Thoracic aorta (tissue), 2 donors: ENCODE measurements around the gene CLN6. TPM values are rescaled to one million over a fixed set of nuclear protein-coding genes. Genes with fewer than 3 reads are reported as not detected.

Source experiments
- ATAC-seq: fragments of 150-250 bp; one replicate; pipeline ENCODE4 v1.8.0; 2017; ENCODE audit warnings: low read depth; ENCODE audit not compliant: insufficient number of reproducible peaks, low FRiP score
- DNase-seq: peaks from one replicate; pipeline ENCODE4 v3.0.0-alpha.2; 2020; ENCODE audit warnings: low spot score
- H3K27ac ChIP-seq, 2 donors: fragments of 200-600 bp; sonication (generic); 1 replicate in 1 of 2; 2 replicates in 1 of 2; pipeline ENCODE4 v1.5.1; 2016; ENCODE audit warnings: mild to moderate bottlenecking in 2 of 2, moderate library complexity in 2 of 2
- H3K27me3 ChIP-seq: fragments of 200-600 bp; sonication (generic); replicated peaks from 2 replicates; pipeline ENCODE4 v1.6.0; 2016; ENCODE audit warnings: mild to moderate bottlenecking; ENCODE audit not compliant: insufficient read depth
- H3K36me3 ChIP-seq: fragments of 200-600 bp; sonication (generic); one replicate; pipeline ENCODE4 v1.5.1; 2016
- H3K4me1 ChIP-seq, 2 donors: fragments of 200-600 bp; sonication (generic); 1 replicate in 1 of 2; 2 replicates in 1 of 2; pipeline versions ENCODE4 v1.5.1 to v1.6.0; 2016; ENCODE audit warnings: low read depth in 2 of 2, mild to moderate bottlenecking in 1 of 2; ENCODE audit not compliant: control insufficient read depth in 1 of 2
- H3K4me3 ChIP-seq: fragments of 200-600 bp; sonication (generic); 2 replicates; pipeline ENCODE4 v1.5.1; 2016; ENCODE audit warnings: mild to moderate bottlenecking
- H3K9me3 ChIP-seq: fragments of 200-600 bp; sonication (generic); 2 replicates; pipeline ENCODE4 v1.5.1; 2016
- CTCF ChIP-seq: fragments of 200-600 bp; sonication (generic); IDR thresholded peaks from one replicate; pipeline ENCODE4 v1.5.1; 2019; ENCODE audit warnings: antibody characterized with exemption
- total RNA-seq, 2 donors: library from RNA; depleted of rRNA; stranded (reverse); fragments of >200 nt; gene quantifications; one replicate each; pipeline versions ENCODE4 v1.1.0 to v1.2.3, GENCODE V29; 2016

CLN6 gene
- total RNA-seq, 2 donors from 2014 or later = 18.5 to 22.9 TPM

GRCh38 chr15:68262514-68263356 is 33.2 kb upstream of the CLN6 start:
- no peaks in the 10 kb centered on the region for H3K27me3 ChIP-seq
- H3K27ac ChIP-seq = no peak overlapping the region
- H3K4me1 ChIP-seq = no peaks in the 10 kb centered on the region
- no peaks in the 10 kb centered on the region for H3K36me3 ChIP-seq
- no peak for TF ChIP-seq CTCF
- no peak overlapping the region for H3K4me3 ChIP-seq
- DNase-seq = no peak
- no peak for ATAC-seq
- H3K9me3 ChIP-seq = no peaks in the 10 kb centered on the region

GRCh38 chr15:68261980-68262379 is 32.5 kb upstream of the CLN6 start:
- H3K4me3 ChIP-seq = no peak overlapping the region
- H3K27me3 ChIP-seq = no peaks in the 10 kb centered on the region
- peaks cover 0 to 4% of the 10 kb centered on the region in 2 donors for H3K4me1 ChIP-seq
- DNase-seq = no peak
- no peak overlapping the region for H3K27ac ChIP-seq
- H3K9me3 ChIP-seq = no peaks in the 10 kb centered on the region
- H3K36me3 ChIP-seq = no peaks in the 10 kb centered on the region
- no peak for TF ChIP-seq CTCF
- ATAC-seq = no peak

GRCh38 chr15:68261241-68261640 is 31.7 kb upstream of the CLN6 start:
- no peak for DNase-seq
- Histone ChIP-seq H3K9me3 (no peaks in the 10 kb centered on the region), H3K27ac (no peak overlapping the region), H3K36me3 (no peaks in the 10 kb centered on the region), H3K4me3 (no peak overlapping the region), H3K4me1 (peaks cover 6 to 8% of the 10 kb centered on the region in 2 donors), H3K27me3 (no peaks in the 10 kb centered on the region)
- no peak for TF ChIP-seq CTCF
- ATAC-seq = no peak

GRCh38 chr15:68259883-68260282 is 30.4 kb upstream of the CLN6 start:
- no peak for ATAC-seq
- Histone ChIP-seq H3K27ac (no peak overlapping the region), H3K4me1 (peaks cover 8 to 16% of the 10 kb centered on the region in 2 donors), H3K36me3 (no peaks in the 10 kb centered on the region), H3K9me3 (no peaks in the 10 kb centered on the region), H3K4me3 (no peak overlapping the region), H3K27me3 (no peaks in the 10 kb centered on the region)
- no peak for DNase-seq
- TF ChIP-seq CTCF = no peak

GRCh38 chr15:68258692-68259091 is 29.2 kb upstream of the CLN6 start:
- no peak for DNase-seq
- no peaks in the 10 kb centered on the region for H3K27me3 ChIP-seq
- no peak for ATAC-seq
- H3K9me3 ChIP-seq = no peaks in the 10 kb centered on the region
- H3K27ac ChIP-seq = no peak overlapping the region
- H3K4me1 ChIP-seq = peaks cover 8 to 16% of the 10 kb centered on the region in 2 donors
- TF ChIP-seq CTCF = no peak
- no peak overlapping the region for H3K4me3 ChIP-seq
- no peaks in the 10 kb centered on the region for H3K36me3 ChIP-seq
